Uterus (tissue), 2 donors: ENCODE measurements around the gene MRPL19.

Source experiments
- CTCF ChIP-seq, 4 experiments: fragments of 200-600 bp in 2 of 4; fragments of 450-650 bp in 2 of 4; sonication (generic) in 2 of 4; IDR thresholded peaks; one replicate each; pipeline ENCODE4 v1.5.1; 2016 to 2019; ENCODE audit warnings: antibody characterized with exemption in 4 of 4, mild to moderate bottlenecking in 2 of 4, moderate library complexity in 1 of 4
- POLR2A ChIP-seq, 2 donors: fragments of 450-650 bp; IDR thresholded peaks; one replicate each; pipeline ENCODE4 v1.6.1; 2016; ENCODE audit warnings: antibody characterized with exemption in 2 of 2, mild to moderate bottlenecking in 1 of 2, moderate library complexity in 1 of 2

GRCh38 chr2:75633620-75634019 is 13.0 kb upstream of the MRPL19 start:
- TF ChIP-seq CTCF (IDR thresholded peaks at IDR 0.05) (no peak), POLR2A (IDR thresholded peaks at IDR 0.05) (no peak)
